Measurements from ENCODE around the gene RAMAC. TPM values are rescaled to one million over a fixed set of nuclear protein-coding genes. Genes with fewer than 3 reads are reported as not detected.
A peak's percentile ranks its signal among the peaks of the same experiment; 100 is the strongest.

RAMAC gene
- total and polyA plus RNA-seq, 10 donors, result 12.8 to 22.4 (median 16.5) TPM

- no peaks in the 10 kb centered on the region for H3K9me3 ChIP-seq
- 76 to 80% (median 80%) methylated on average over 5 of the region's 5 CpGs for WGBS, 5 donors
- TF ChIP-seq CTCF (IDR thresholded peaks at IDR 0.05 in 8 of 11, conservative IDR thresholded peaks at IDR 0.05 in 3 of 11) (no peak), POLR2A (IDR thresholded peaks at IDR 0.05) (no peak), POLR2AphosphoS5 (IDR thresholded peaks at IDR 0.05) (no peak)
These were observed 40.7 kb upstream of the RAMAC start for GRCh38 chr15:82945326-82945725.

GRCh38 chr15:82946155-82946701 is 39.8 kb upstream of the RAMAC start:
- H3K27me3 ChIP-seq (replicated peaks in 1 of 7), result peaks cover 0 to 12% (median 0%) of the 10 kb centered on the region in 7 donors

More at GRCh38 chr15:82945326-82945725, 40.7 kb upstream of the RAMAC start:
- Histone ChIP-seq H3K4me1 (peaks cover 0 to 15% (median 0%) of the 10 kb centered on the region in 6 donors), H3K27me3 (replicated peaks in 1 of 7) (peaks cover 0 to 9% (median 0%) of the 10 kb centered on the region in 7 donors), H3K36me3 (no peaks in the 10 kb centered on the region), H3K4me3 (no peak overlapping the region), H3K27ac (no peak overlapping the region)
- intact Hi-C loops (cut with DNase I; ENCODE audit: low total_unique reads), result no loop called here
- DNase-seq, result no peak

GRCh38 chr15:82950295-82950694 is 35.7 kb upstream of the RAMAC start:
- Histone ChIP-seq H3K9me3 (no peaks in the 10 kb centered on the region), H3K36me3 (no peaks in the 10 kb centered on the region), H3K27ac (no peak overlapping the region), H3K4me3 (no peak overlapping the region), H3K4me1 (peaks cover 3 to 30% (median 17%) of the 10 kb centered on the region in 6 donors), H3K27me3 (replicated peaks in 1 of 7) (peaks cover 0 to 39% (median 10%) of the 10 kb centered on the region in 7 donors)
- intact Hi-C loops (cut with DNase I; ENCODE audit: low total_unique reads), result no loop called here
- no peak for TF ChIP-seq POLR2A (IDR thresholded peaks at IDR 0.05)
- TF ChIP-seq POLR2AphosphoS5 (IDR thresholded peaks at IDR 0.05), result no peak
- TF ChIP-seq CTCF (IDR thresholded peaks at IDR 0.05 in 8 of 11, conservative IDR thresholded peaks at IDR 0.05 in 3 of 11), result no peak
- DNase-seq, result no peak
- WGBS, 5 donors, result 63 to 76% (median 69%) methylated on average over 5 of the region's 5 CpGs

More at GRCh38 chr15:82946155-82946701, 39.8 kb upstream of the RAMAC start:
- no peak for DNase-seq
- no peaks in the 10 kb centered on the region for H3K36me3 ChIP-seq
- intact Hi-C loops (cut with DNase I; ENCODE audit: low total_unique reads), result no loop called here
- WGBS, 5 donors, result 85 to 96% (median 89%) methylated on average over 8 of the region's 8 CpGs
- no peak overlapping the region for H3K4me3 ChIP-seq
- H3K9me3 ChIP-seq, result no peaks in the 10 kb centered on the region
- no peak overlapping the region for H3K27ac ChIP-seq
- no peak for TF ChIP-seq POLR2A (IDR thresholded peaks at IDR 0.05)
- no peak for TF ChIP-seq POLR2AphosphoS5 (IDR thresholded peaks at IDR 0.05)
- no peak for TF ChIP-seq CTCF (IDR thresholded peaks at IDR 0.05 in 8 of 11, conservative IDR thresholded peaks at IDR 0.05 in 3 of 11)
- peaks cover 0 to 24% (median 4%) of the 10 kb centered on the region in 6 donors for H3K4me1 ChIP-seq

GRCh38 chr15:82950746-82951370 is 35.2 kb upstream of the RAMAC start:
- intact Hi-C loops (cut with DNase I; ENCODE audit: low total_unique reads), result no loop called here
- H3K4me1 ChIP-seq, result peaks cover 3 to 27% (median 17%) of the 10 kb centered on the region in 6 donors
- H3K4me3 ChIP-seq, result peak overlapping the region in 1 of 8 donors; percentile 75
- WGBS, 5 donors, result 60 to 68% (median 63%) methylated on average over 6 of the region's 6 CpGs
- TF ChIP-seq CTCF (IDR thresholded peaks at IDR 0.05 in 8 of 11, conservative IDR thresholded peaks at IDR 0.05 in 3 of 11) (no peak), POLR2A (IDR thresholded peaks at IDR 0.05) (no peak), POLR2AphosphoS5 (IDR thresholded peaks at IDR 0.05) (no peak)
- H3K36me3 ChIP-seq, result no peaks in the 10 kb centered on the region
- no peak overlapping the region for H3K27ac ChIP-seq
- no peaks in the 10 kb centered on the region for H3K9me3 ChIP-seq
- no peak for DNase-seq
- peaks cover 0 to 39% (median 10%) of the 10 kb centered on the region in 7 donors for H3K27me3 ChIP-seq (replicated peaks in 1 of 7)

Measured in spleen (tissue), 11 donors.